GM12891 (cell line): ENCODE data around the gene MEIKIN.

Experiments used
- DNase-seq: peaks from one replicate; pipeline ENCODE4 v3.0.0; 2011; ENCODE audit warnings: low spot score; ENCODE audit not compliant: insufficient read length
- FAIRE-seq: peaks from 2 replicates; lab custom pipeline; 2011; peaks lifted over from hg19 to GRCh38; lab: Jason Lieb, UNC
- PAX5 ChIP-seq: IDR thresholded peaks from 2 replicates; pipeline ENCODE4 v1.6.1; 2011; ENCODE audit warnings: low read length, moderate library complexity, mild to moderate bottlenecking; ENCODE audit not compliant: insufficient read depth, severe bottlenecking
- POLR2A ChIP-seq: IDR thresholded peaks from 2 replicates; pipeline ENCODE4 v1.6.1; 2011; ENCODE audit warnings: low read depth, low read length, control low read depth
- POLR2AphosphoS5 ChIP-seq: IDR thresholded peaks from 2 replicates; pipeline ENCODE4 v1.6.1; 2011; ENCODE audit warnings: low read depth, low read length, control low read depth
- POU2F2 ChIP-seq: IDR thresholded peaks from 2 replicates; pipeline ENCODE4 v1.6.1; 2011; ENCODE audit warnings: low read depth, mild to moderate bottlenecking, control low read depth, low read length, moderate library complexity
- SPI1 ChIP-seq: IDR thresholded peaks from 2 replicates; pipeline ENCODE4 v1.6.1; 2011; ENCODE audit warnings: low read depth, low read length, control low read depth
- TAF1 ChIP-seq: IDR thresholded peaks from 2 replicates; pipeline ENCODE4 v1.6.1; 2011; ENCODE audit warnings: low read depth, low read length, control low read depth

The MEIKIN gene

DNA sequence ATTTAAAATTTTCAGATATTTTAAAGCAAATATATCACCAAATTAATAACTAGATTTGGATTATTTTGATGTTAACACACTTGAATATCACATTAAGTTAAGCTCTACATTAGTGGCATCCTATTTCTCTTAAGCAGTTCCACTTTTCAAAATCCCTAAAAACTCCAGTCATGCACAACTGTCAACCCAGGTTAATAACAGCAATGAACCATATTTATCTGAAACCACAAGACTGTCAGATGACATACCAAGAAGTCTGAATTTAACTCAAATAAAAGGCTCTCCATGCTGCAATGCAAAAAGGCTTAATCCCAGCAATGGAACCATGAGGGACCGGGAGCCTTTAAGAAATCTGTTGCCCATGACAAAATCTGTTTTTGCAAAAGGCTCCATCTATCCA lies 176.1 kb downstream of the MEIKIN start:
- TF ChIP-seq POLR2A (no peak), POLR2AphosphoS5 (no peak), SPI1 (no peak), PAX5 (no peak), POU2F2 (no peak), TAF1 (no peak)
- FAIRE-seq (no peak), DNase-seq (no peak)

DNA sequence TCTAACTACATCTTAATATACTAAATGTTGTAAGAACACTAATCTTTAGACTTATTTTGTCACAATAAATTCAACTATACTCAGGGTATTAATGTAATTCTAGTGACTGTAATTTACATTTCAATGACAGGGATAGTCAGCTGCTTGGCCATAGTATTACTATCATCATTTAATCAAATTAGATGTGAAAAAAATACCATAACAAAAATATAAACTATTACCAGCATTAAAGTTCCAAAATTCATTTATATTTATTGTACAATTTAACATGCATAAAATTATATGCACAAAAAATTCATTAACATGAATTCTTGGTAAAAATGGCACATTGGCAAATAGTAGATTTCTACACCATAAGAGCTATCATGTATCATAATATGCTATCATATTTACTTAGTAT lies 177.6 kb downstream of the MEIKIN start:
- TF ChIP-seq TAF1 (no peak), POU2F2 (no peak), POLR2AphosphoS5 (no peak), PAX5 (no peak), POLR2A (no peak), SPI1 (no peak)
- no peak for DNase-seq
- FAIRE-seq, result no peak

DNA sequence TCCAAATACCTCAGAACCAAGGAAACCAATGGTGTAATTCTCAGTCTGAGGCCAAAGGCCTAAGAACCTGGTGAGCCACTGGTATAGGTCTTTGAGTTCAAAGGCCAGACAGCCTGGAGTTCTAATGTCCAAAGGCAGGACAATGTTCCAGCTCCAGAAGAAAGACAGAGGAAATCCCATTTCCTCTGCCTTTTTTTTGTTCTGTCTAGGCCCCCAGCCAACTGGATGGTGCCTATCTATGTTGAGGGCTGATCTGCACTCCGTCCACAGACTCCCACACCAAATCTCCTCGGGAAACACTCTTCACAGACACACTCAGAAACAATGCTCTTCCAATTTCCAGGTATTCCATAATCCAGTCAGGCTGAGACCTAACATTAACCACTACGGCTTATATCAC lies 178.8 kb downstream of the MEIKIN start:
- DNase-seq (no peak), FAIRE-seq (no peak)
- TF ChIP-seq TAF1 (no peak), POLR2A (no peak)

DNA sequence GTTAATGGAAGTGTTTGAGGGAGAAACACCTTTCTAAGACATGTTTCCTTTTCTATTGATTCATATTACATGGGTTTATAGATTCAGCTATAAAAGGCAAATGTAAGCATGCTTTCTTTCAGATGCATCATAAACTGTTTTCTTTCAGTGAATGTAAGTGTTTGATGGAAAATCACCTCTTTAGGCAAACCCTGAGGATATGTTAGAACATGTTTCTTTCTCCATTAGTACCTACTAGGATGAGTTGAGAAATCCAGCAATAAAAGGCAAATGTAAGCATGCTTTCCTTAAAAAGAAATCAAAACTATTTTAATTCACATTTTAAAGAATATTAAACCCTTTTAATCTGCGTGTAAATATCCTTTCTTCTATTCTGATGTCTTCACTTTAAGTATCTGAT lies 180.2 kb downstream of the MEIKIN start:
- TF ChIP-seq POU2F2 (no peak), TAF1 (no peak), SPI1 (no peak), POLR2AphosphoS5 (no peak), POLR2A (no peak), PAX5 (no peak)
- DNase-seq (no peak), FAIRE-seq (no peak)

DNA sequence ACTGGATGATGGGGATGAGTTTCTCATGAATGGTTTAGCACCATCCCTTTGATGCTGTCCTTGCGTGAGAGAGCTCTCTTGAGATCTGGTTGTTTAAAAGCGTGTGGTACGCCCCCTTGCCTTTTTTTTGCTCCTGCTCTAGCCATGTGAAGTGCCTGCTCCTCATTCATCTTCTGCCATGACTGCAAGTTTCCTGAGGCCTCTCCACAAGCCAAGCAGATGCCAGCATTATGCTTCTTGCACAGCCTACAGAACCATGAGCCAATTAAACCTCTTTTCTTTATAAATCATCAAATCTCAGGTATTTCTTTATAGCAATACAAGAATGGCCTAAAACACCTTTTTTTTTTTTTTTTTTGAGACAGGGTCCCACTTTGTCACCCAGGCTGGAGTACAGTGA lies 181.5 kb downstream of the MEIKIN start:
- TF ChIP-seq POLR2AphosphoS5 (no peak), TAF1 (no peak), SPI1 (no peak), PAX5 (no peak), POU2F2 (no peak), POLR2A (no peak)
- FAIRE-seq (no peak), DNase-seq (no peak)

DNA sequence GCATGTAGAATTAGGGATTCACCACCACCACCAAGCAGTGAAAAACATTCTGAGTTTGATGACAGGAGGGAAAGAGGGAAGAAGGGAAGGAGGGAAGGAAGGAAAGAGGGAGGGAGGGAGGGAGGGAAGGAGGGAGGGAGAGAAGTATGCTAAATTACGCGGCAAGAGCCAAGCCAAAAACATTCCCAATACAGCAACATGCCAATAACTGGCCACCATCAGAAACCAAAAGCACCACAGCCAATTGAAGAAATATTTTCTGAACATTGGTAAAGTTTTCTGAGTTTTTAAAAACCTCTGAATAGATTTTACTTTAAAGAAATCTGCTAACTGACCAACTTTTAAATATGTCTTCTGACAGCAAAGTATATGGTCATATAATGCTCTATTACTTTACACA lies 184.7 kb downstream of the MEIKIN start:
- TF ChIP-seq PAX5, result no peak
- no peak for TF ChIP-seq TAF1
- no peak for TF ChIP-seq POU2F2
- no peak for TF ChIP-seq SPI1
- no peak for TF ChIP-seq POLR2AphosphoS5
- no peak for TF ChIP-seq POLR2A
- FAIRE-seq (no peak), DNase-seq (no peak)

DNA sequence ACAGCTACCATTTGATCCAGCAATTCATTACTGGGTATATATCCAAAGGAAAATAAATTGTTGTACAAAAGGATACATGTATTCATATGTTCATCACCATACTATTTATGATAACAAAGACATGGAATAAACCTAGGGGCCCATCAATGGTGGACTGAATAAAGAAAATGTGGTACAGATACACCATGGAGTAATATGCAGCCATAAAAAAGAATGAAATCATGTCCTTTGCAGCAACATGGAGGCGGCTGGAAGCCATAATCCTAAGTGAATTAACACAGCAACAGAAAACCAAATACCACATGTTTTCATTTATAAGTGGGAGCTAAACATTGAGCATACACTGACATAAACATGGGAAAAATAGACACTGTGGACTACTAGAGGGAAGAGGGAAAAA lies 185.8 kb downstream of the MEIKIN start:
- DNase-seq, result no peak
- TF ChIP-seq PAX5 (no peak), POLR2A (no peak), POU2F2 (no peak)
- FAIRE-seq, result no peak

DNA sequence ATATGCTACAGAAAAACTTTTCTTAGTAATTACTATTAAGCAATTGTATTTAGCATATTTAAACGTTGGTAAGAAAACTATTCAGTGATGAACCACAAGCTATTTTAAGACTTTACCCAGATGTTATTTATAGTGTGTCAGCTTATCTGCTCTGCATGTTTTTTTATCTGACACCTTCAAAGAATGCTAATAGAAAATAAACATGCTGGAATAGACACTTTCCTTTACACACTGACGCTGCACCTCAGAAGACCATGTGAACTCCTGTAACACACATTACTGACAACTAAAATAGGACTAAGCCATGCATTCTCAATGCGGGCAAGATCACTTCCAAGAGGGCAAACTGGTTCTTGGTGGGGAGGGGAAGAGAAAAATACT lies 187.0 kb downstream of the MEIKIN start:
- DNase-seq (no peak), FAIRE-seq (no peak)

DNA sequence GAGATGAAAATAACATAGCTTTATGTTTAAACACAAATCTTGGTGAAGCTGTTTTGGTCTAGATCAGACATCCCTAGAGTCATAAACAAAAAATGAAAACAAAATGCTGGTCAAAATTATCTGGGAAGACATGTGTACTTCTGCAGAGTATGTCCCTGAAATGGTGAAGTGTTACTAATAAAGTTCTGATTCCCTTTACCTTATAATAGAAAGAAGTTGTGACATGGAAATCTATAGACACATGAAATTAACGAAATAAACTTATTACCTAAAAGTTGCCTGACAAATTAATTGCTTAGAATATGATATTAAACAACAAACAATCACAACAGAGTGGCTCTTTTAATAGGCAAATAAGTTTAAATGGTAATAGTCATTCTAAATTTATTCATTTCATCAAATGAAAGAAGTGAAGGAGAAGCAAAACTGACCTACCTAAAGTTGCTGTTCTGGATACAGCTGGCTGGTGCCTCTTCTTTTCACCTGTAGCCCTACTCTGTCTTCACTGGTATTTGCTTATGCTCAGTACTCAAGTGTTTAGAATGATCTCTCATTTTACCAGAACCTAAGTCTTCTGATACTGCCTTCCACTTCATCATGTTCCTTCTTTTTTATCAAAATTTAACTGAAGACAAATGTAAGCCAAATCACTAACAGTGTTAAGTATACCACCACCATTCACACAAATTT lies 187.5 kb downstream of the MEIKIN start:
- DNase-seq, result no peak
- FAIRE-seq, result no peak

More for the DNA sequence above, 187.0 kb downstream of the MEIKIN start:
- no peak for TF ChIP-seq SPI1
- TF ChIP-seq POLR2AphosphoS5, result no peak
- no peak for TF ChIP-seq PAX5
- no peak for TF ChIP-seq POU2F2
- TF ChIP-seq TAF1, result no peak
- no peak for TF ChIP-seq POLR2A

More for the DNA sequence above, 187.5 kb downstream of the MEIKIN start:
- TF ChIP-seq POU2F2, result no peak
- no peak for TF ChIP-seq TAF1
- no peak for TF ChIP-seq POLR2A
- TF ChIP-seq POLR2AphosphoS5, result no peak
- no peak for TF ChIP-seq PAX5
- no peak for TF ChIP-seq SPI1
